Esophagus squamous epithelium (tissue), 5 donors: ENCODE results near the gene TEX13D. TPM values are rescaled to one million over a fixed set of nuclear protein-coding genes. Genes with fewer than 3 reads are reported as not detected.

Experiments used
- DNase-seq: peaks from one replicate; lab custom pipeline; 2025; lab: John Stamatoyannopoulos, UW
- H3K27ac ChIP-seq, 4 donors: fragments of 200-600 bp; sonication (generic); one replicate each; pipeline ENCODE4 v1.5.1; 2016 to 2019; ENCODE audit warnings: mild to moderate bottlenecking in 1 of 4
- H3K27me3 ChIP-seq, 4 donors: fragments of 200-600 bp; sonication (generic); 1 replicate in 3 of 4; 2 replicates in 1 of 4; pipeline versions ENCODE4 v1.5.1 to v1.6.0; 2017 to 2021; ENCODE audit warnings: antibody characterized with exemption in 1 of 4
- H3K36me3 ChIP-seq, 3 donors: fragments of 200-600 bp; sonication (generic); one replicate each; pipeline ENCODE4 v1.5.1; 2016 to 2019
- H3K4me1 ChIP-seq, 3 donors: fragments of 200-600 bp; sonication (generic); one replicate each; pipeline ENCODE4 v1.5.1; 2017 to 2019
- H3K4me3 ChIP-seq, 4 donors: fragments of 200-600 bp; sonication (generic); 1 replicate in 3 of 4; 2 replicates in 1 of 4; pipeline ENCODE4 v1.5.1; 2016 to 2019; ENCODE audit warnings: mild to moderate bottlenecking in 2 of 4, moderate library complexity in 1 of 4
- H3K9me3 ChIP-seq, 3 donors: fragments of 200-600 bp; sonication (generic); one replicate each; pipeline ENCODE4 v1.5.1; 2016 to 2019
- POLR2A ChIP-seq, 4 donors: fragments of 450-650 bp; IDR thresholded peaks; one replicate each; pipeline ENCODE4 v1.6.1; 2017; ENCODE audit warnings: antibody characterized with exemption in 4 of 4, mild to moderate bottlenecking in 4 of 4, moderate library complexity in 3 of 4
- WGBS, 2 donors: methylation state at CpG; one replicate each; pipeline ENCODE4 v1.1.5; 2018; 5-methylcytosine and 5-hydroxymethylcytosine counted together
- intact Hi-C: fragments of 100-400 bp; cut with DNase I; formaldehyde crosslinking; loops from one replicate; pipeline ENCODE4 v1.15.0; 2022
- total RNA-seq, 4 donors: library from RNA; depleted of rRNA; stranded (reverse); fragments of >200 nt; gene quantifications; one replicate each; pipeline ENCODE4 v1.1.0, GENCODE V29; 2016
- TF ChIP-seq, protein P1 (sequence below), 6 experiments: fragments of 450-650 bp in 4 of 6; fragments of 200-600 bp in 2 of 6; sonication (generic) in 2 of 6; IDR thresholded peaks; one replicate each; pipeline ENCODE4 v1.5.1; 2016 to 2019; ENCODE audit warnings: antibody characterized with exemption in 6 of 6, mild to moderate bottlenecking in 4 of 6, moderate library complexity in 4 of 6
- donor health status: DM: yes; HTN: yes; CAD: no.

Gene TEX13D
- total RNA-seq, 4 donors from 2014 or later, result not detected

DNA sequence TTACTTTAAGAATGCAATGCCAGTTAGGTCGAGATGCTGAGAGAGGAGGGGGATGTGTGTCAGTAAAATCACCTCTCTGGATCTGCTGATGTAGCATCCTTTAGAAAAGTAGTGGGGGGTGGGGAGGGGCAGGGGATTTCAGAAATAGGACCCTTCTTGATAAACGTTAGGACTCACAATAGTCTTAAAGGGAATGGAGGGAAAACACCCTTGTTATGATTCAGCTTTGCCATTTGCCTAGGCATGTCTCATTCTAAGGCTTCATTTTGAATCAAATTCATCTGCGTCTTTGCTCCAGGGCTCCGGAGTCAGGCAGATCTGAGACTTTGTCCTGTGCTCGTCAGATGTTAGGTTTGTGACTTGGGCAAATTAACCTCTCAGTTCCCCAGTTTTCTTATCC is 14.8 kb downstream of the TEX13D start:
- WGBS, 2 donors, result 36 to 37% methylated on average over 5 of the region's 5 CpGs
- no peak for DNase-seq
- no peak overlapping the region for H3K27ac ChIP-seq
- intact Hi-C loops, result no loop called here
- peaks cover 0 to 3% (median 0%) of the 10 kb centered on the region in 3 donors for H3K4me1 ChIP-seq
- H3K36me3 ChIP-seq, result no peaks in the 10 kb centered on the region
- no peaks in the 10 kb centered on the region for H3K27me3 ChIP-seq
- H3K9me3 ChIP-seq, result no peaks in the 10 kb centered on the region
- TF ChIP-seq POLR2A (IDR thresholded peaks at IDR 0.05), result no peak
- TF ChIP-seq, protein P1, sequence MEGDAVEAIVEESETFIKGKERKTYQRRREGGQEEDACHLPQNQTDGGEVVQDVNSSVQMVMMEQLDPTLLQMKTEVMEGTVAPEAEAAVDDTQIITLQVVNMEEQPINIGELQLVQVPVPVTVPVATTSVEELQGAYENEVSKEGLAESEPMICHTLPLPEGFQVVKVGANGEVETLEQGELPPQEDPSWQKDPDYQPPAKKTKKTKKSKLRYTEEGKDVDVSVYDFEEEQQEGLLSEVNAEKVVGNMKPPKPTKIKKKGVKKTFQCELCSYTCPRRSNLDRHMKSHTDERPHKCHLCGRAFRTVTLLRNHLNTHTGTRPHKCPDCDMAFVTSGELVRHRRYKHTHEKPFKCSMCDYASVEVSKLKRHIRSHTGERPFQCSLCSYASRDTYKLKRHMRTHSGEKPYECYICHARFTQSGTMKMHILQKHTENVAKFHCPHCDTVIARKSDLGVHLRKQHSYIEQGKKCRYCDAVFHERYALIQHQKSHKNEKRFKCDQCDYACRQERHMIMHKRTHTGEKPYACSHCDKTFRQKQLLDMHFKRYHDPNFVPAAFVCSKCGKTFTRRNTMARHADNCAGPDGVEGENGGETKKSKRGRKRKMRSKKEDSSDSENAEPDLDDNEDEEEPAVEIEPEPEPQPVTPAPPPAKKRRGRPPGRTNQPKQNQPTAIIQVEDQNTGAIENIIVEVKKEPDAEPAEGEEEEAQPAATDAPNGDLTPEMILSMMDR (IDR thresholded peaks at IDR 0.05), result no peak
- H3K4me3 ChIP-seq, result peak overlapping the region in 1 of 4 donors; percentile 28

DNA sequence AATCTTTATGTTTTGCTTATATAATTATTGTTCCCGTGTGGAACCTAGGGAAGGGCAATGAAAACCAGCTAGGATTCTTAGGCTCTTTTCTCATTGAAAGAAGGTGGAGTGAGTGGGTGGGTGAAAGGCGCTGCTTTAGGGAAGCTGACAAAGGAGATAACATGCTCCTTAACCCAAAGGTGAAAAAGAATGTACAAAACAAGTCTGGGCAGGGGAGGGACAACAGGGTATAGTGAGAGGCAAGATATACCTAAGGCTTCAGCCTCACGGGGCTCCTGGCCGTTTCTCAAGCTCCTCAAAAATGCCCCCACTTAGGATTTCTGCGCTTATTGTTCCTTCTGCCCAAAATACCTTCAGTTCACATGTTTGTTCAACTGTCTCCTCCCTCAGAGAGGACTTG is 15.7 kb downstream of the TEX13D start:
- Histone ChIP-seq H3K36me3 (no peaks in the 10 kb centered on the region), H3K4me3 (no peak overlapping the region), H3K27me3 (no peaks in the 10 kb centered on the region), H3K27ac (no peak overlapping the region), H3K4me1 (peaks cover 0 to 3% (median 0%) of the 10 kb centered on the region in 3 donors), H3K9me3 (no peaks in the 10 kb centered on the region)
- intact Hi-C loops, result no loop called here
- WGBS, 2 donors, result 39 to 46% methylated on average over 4 to 5 of the region's 5 CpGs
- no peak for TF ChIP-seq POLR2A (IDR thresholded peaks at IDR 0.05)
- TF ChIP-seq, protein P1 (IDR thresholded peaks at IDR 0.05), result no peak
- DNase-seq, result no peak

DNA sequence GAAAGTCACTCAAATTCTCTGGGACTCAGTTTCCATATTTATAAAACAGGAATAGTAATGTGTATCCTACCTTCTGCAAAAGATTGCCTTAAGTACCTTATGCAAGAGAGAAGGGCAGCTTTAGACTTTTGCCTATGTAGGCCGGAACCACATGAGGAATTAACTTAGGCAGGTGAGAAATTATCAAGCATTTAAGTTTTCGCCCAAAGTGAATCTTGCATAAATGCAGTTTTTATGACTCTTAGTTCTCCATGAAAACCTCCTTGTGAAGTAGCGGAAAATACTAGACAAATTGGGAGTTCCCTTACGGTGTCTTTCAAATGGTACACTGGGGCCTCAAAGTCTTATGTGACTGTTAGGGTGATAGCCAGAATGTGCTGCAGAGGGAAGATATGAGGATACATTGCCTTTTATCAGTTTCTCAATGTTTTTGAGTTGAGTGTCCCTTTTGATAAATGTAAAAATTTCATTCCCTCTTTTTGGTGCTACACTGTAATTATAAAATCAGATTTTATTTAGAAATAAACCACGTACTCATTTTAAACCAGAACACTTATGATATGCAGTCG is 16.5 kb downstream of the TEX13D start:
- 76 to 90% methylated on average over 6 of the region's 6 CpGs for WGBS, 2 donors
- TF ChIP-seq, protein P1 (IDR thresholded peaks at IDR 0.05), result no peak
- no peak for TF ChIP-seq POLR2A (IDR thresholded peaks at IDR 0.05)
- intact Hi-C loops, result no loop called here

DNA sequence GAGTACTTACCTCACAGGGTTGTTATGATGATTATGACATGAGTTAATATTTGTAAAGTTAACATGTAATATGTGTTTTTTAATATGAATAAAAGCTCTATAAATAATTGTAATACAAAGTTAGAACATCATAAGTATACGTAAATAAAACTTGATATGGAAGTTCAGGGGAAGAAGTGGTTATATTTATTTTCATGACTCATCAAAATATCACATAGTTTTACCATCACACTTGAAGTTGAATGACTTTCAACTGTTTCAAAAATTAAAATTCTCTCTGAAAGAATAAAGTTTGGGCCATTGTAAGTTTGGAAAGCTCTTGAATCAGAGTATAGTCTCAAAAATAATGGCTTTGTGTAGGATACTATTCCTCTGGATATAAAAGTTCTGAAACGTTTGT is 22.2 kb downstream of the TEX13D start:
- Histone ChIP-seq H3K36me3 (no peaks in the 10 kb centered on the region), H3K27ac (no peak overlapping the region), H3K9me3 (no peaks in the 10 kb centered on the region), H3K27me3 (no peaks in the 10 kb centered on the region), H3K4me3 (no peak overlapping the region), H3K4me1 (no peaks in the 10 kb centered on the region)
- DNase-seq, result no peak
- TF ChIP-seq POLR2A (IDR thresholded peaks at IDR 0.05), result no peak
- TF ChIP-seq, protein P1 (IDR thresholded peaks at IDR 0.05), result no peak
- intact Hi-C loops, result no loop called here
- 41 to 68% methylated on average over 2 of the region's 2 CpGs for WGBS, 2 donors

More for the DNA sequence above, 16.5 kb downstream of the TEX13D start:
- Histone ChIP-seq H3K9me3 (no peaks in the 10 kb centered on the region), H3K36me3 (no peaks in the 10 kb centered on the region), H3K27ac (no peak overlapping the region), H3K27me3 (no peaks in the 10 kb centered on the region), H3K4me3 (no peak overlapping the region), H3K4me1 (peaks cover 0 to 3% (median 0%) of the 10 kb centered on the region in 3 donors)
- no peak for DNase-seq

DNA sequence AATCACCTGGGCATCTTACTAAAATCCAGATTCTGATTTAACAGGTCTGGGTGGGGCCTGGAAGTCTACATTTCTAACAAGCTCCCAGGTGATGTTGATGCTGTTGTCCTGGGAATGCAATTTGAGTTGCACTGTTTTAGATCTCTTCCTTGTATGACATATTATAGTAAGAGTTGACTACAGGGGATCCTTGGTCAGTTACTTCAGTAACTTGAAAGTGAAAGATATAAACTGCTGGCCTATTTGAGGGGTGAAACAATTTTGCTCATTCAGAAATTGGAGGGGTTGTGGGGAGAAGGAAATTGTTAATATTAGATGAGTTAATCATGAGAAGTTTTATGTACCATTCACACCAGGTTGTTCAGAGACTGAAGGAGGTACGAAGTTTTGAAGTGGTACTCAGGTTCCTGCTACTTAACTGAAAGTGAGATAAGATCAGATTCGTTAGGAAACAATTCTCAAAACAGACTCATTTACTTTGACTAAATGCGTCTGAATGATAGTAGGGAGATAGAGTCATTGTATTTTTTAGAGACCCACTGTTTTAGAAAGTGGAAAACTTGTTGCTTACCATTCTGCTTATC is 26.4 kb downstream of the TEX13D start:
- Histone ChIP-seq H3K4me3 (no peak overlapping the region), H3K9me3 (no peaks in the 10 kb centered on the region), H3K27me3 (no peaks in the 10 kb centered on the region), H3K27ac (no peak overlapping the region), H3K36me3 (no peaks in the 10 kb centered on the region), H3K4me1 (no peaks in the 10 kb centered on the region)
- TF ChIP-seq, protein P1 (IDR thresholded peaks at IDR 0.05), result no peak
- TF ChIP-seq POLR2A (IDR thresholded peaks at IDR 0.05), result no peak
- DNase-seq, result no peak
- 56 to 82% methylated on average over 3 of the region's 3 CpGs for WGBS, 2 donors
- intact Hi-C loops, result no loop called here
